ENCODE data around the gene HLA-DPB1. TPM values are rescaled to one million over a fixed set of nuclear protein-coding genes. Genes with fewer than 3 reads are reported as not detected.
A peak's percentile ranks its signal among the peaks of the same experiment; 100 is the strongest.

HLA-DPB1 gene
- total RNA-seq, 1 experiment from 2014 or later: not detected

- peaks cover 4% of the 10 kb centered on the region; the same call in 1 of the 2 replicates for H3K27me3 ChIP-seq
- no peaks in the 10 kb centered on the region for H3K4me1 ChIP-seq
- no peak overlapping the region for H3K4me3 ChIP-seq
- no peaks in the 10 kb centered on the region for H3K36me3 ChIP-seq
- no peak overlapping the region for H3K27ac ChIP-seq
- 0 out of 2 replicates have a peak, but pooled peaks cover 3% of the 10 kb centered on the region for H3K9me3 ChIP-seq (replicated peaks)
- no peak for DNase-seq
Observed at GRCh38 chr6:33123181-33123580, 47.4 kb downstream of the HLA-DPB1 start.

GRCh38 chr6:33123732-33124524 is 48.1 kb downstream of the HLA-DPB1 start:
- peak; percentile 56 to 84 for DNase-seq
- peaks cover 4% of the 10 kb centered on the region; the same call in 1 of the 2 replicates for H3K27me3 ChIP-seq

DNA sequence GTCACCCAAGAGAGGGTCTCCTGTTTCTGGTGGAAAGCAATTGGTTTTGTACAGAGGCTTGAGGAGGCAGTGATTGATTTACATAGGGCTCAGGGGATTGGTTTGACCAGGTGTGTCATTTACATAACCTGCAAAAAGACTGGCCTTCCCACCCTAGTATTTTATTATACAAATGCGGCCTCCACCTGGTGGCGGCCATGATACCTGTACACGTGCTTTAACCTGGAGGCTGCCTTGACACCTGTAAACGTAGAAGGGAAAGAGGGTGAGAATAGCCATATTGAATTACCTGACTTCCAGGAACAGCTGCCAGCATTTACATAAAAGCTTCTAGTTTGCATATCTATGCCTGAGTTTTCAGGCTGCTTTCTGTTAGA is 48.7 kb downstream of the HLA-DPB1 start:
- no peaks in the 10 kb centered on the region for H3K36me3 ChIP-seq
- DNase-seq: no peak
- 0 out of 2 replicates have a peak, but pooled peaks cover 3% of the 10 kb centered on the region for H3K9me3 ChIP-seq (replicated peaks)
- no peaks in the 10 kb centered on the region for H3K4me1 ChIP-seq
- no peak overlapping the region for H3K27ac ChIP-seq
- no peak overlapping the region for H3K4me3 ChIP-seq
- peaks cover 4% of the 10 kb centered on the region; the same call in 1 of the 2 replicates for H3K27me3 ChIP-seq

More at GRCh38 chr6:33123732-33124524, 48.1 kb downstream of the HLA-DPB1 start:
- Histone ChIP-seq H3K36me3 (no peaks in the 10 kb centered on the region), H3K4me3 (no peak overlapping the region), H3K9me3 (replicated peaks) (0 out of 2 replicates have a peak, but pooled peaks cover 3% of the 10 kb centered on the region), H3K4me1 (no peaks in the 10 kb centered on the region), H3K27ac (no peak overlapping the region)

- Histone ChIP-seq H3K36me3 (no peaks in the 10 kb centered on the region), H3K4me1 (no peaks in the 10 kb centered on the region), H3K4me3 (no peak overlapping the region), H3K9me3 (replicated peaks) (0 out of 2 replicates have a peak, but pooled peaks cover 3% of the 10 kb centered on the region), H3K27me3 (peaks cover 4% of the 10 kb centered on the region; the same call in 1 of the 2 replicates), H3K27ac (no peak overlapping the region)
- DNase-seq: no peak
Observed at GRCh38 chr6:33124947-33125346, 49.2 kb downstream of the HLA-DPB1 start.

- Histone ChIP-seq H3K4me1 (no peaks in the 10 kb centered on the region), H3K9me3 (replicated peaks) (0 out of 2 replicates have a peak, but pooled peaks cover 3% of the 10 kb centered on the region), H3K27me3 (no peaks in the 10 kb centered on the region; the same call in 1 of the 2 replicates), H3K27ac (no peak overlapping the region), H3K4me3 (no peak overlapping the region), H3K36me3 (no peaks in the 10 kb centered on the region)
- peak; percentile 64 to 78 for DNase-seq
Observed at GRCh38 chr6:33126101-33126714, 50.4 kb downstream of the HLA-DPB1 start.

GRCh38 chr6:33128318-33128717 is 52.5 kb downstream of the HLA-DPB1 start:
- Histone ChIP-seq H3K36me3 (no peaks in the 10 kb centered on the region), H3K27me3 (peaks cover 3% of the 10 kb centered on the region; the same call in 1 of the 2 replicates), H3K27ac (no peak overlapping the region), H3K4me1 (no peaks in the 10 kb centered on the region), H3K9me3 (replicated peaks) (0 out of 2 replicates have a peak, but pooled peaks cover 3% of the 10 kb centered on the region), H3K4me3 (no peak overlapping the region)
- no peak for DNase-seq

DNA sequence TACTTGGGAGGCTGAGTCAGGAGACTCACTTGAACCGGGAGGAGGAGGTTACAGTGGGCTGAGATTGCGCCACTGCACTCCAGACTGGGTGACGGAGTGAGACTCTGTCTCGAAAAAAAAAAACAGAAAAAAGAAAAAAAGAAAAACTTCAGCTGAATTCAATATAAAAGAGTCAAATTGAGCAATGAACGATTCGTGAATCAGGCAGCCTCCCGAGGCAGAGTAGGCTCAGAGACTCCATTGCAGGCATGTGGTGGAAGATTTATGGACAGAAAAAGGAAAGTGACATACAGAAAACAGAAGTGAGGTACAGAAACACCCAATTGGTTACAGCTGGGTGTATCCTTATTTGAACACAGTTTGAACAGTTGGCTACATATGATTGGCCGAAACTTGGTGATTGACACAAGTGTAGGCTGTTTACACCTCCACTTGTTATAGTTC is 56.3 kb downstream of the HLA-DPB1 start:
- Histone ChIP-seq H3K27me3 (peaks cover 8% of the 10 kb centered on the region), H3K36me3 (no peaks in the 10 kb centered on the region)

DNA sequence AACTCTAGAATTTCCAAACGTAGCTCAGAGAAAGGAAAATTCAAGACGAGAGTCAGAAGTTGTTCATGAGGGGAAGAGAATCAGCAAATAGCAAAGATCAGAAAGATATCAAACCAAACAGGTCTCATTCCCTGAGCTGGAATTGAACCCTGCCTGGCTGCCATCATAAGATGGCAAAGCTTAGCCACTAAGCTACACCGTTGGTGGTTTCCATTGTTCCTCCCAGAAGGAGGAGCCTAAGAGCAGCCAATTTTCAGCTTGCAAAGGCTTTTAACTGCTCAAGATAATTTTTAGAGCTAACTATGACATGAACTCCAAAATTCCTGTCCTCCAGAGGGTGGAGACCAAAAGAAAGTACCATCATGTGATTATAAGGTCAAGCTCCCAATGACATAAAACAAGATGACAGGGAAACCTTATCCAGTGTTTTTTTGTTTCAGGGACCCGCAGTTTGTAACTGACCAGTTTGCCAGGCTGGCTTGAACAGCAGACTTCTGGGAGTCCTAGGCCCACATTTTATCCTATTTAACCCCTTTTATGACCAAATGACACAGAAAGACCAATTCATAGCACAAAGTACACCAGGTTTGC is 60.6 kb downstream of the HLA-DPB1 start:
- no peak for DNase-seq
- Histone ChIP-seq H3K27me3 (peaks cover 27% of the 10 kb centered on the region), H3K27ac (no peak overlapping the region), H3K4me1 (no peaks in the 10 kb centered on the region), H3K4me3 (no peak overlapping the region), H3K9me3 (replicated peaks) (no peaks in the 10 kb centered on the region), H3K36me3 (no peaks in the 10 kb centered on the region)

More for the DNA sequence above, 56.3 kb downstream of the HLA-DPB1 start:
- Histone ChIP-seq H3K4me1 (no peaks in the 10 kb centered on the region), H3K9me3 (replicated peaks) (no peaks in the 10 kb centered on the region), H3K4me3 (no peak overlapping the region), H3K27ac (no peak overlapping the region)
- DNase-seq: no peak

Other genes starting within 250 kb of the HLA-DPB1 start
- 17.1 and 17.4 TPM in 2 replicates for gene TAP2, start 237.3 kb upstream of the HLA-DPB1 start, total RNA-seq (2014; rRNA removed; shearing (Covaris generic))
- 0.18 and 0.33 TPM in 2 replicates for gene PSMB8, start 231.9 kb upstream of the HLA-DPB1 start, total RNA-seq (2014; rRNA removed; shearing (Covaris generic))
- gene TAP1, start 222.3 kb upstream of the HLA-DPB1 start, total RNA-seq (2014; rRNA removed; shearing (Covaris generic)): 0.43 and 0.81 TPM in 2 replicates
- gene PSMB9, start 221.8 kb upstream of the HLA-DPB1 start, total RNA-seq (2014; rRNA removed; shearing (Covaris generic)): 0.18 TPM in 1 of 2 replicates, not detected in the other
- gene HLA-DMB, start 135.0 kb upstream of the HLA-DPB1 start, total RNA-seq (2014; rRNA removed; shearing (Covaris generic)): not detected in 2 replicates
- 0.14 and 0.51 TPM in 2 replicates for gene HLA-DMA, start 122.9 kb upstream of the HLA-DPB1 start, total RNA-seq (2014; rRNA removed; shearing (Covaris generic))
- 178 and 199 TPM in 2 replicates for gene BRD2, start 107.4 kb upstream of the HLA-DPB1 start, total RNA-seq (2014; rRNA removed; shearing (Covaris generic))
- gene HLA-DOA, start 66.4 kb upstream of the HLA-DPB1 start, total RNA-seq (2014; rRNA removed; shearing (Covaris generic)): 0.16 TPM in 1 of 2 replicates, not detected in the other
- gene HLA-DPA1, start 2.3 kb upstream of the HLA-DPB1 start, total RNA-seq (2014; rRNA removed; shearing (Covaris generic)): not detected in 2 replicates
- gene COL11A2, start 116.5 kb downstream of the HLA-DPB1 start, total RNA-seq (2014; rRNA removed; shearing (Covaris generic)): 3.8 and 4.0 TPM in 2 replicates
- gene RXRB, start 124.7 kb downstream of the HLA-DPB1 start, total RNA-seq (2014; rRNA removed; shearing (Covaris generic)): 24.4 and 25.9 TPM in 2 replicates
- gene SLC39A7, start 124.9 kb downstream of the HLA-DPB1 start, total RNA-seq (2014; rRNA removed; shearing (Covaris generic)): 71.8 and 75.1 TPM in 2 replicates
- 1.0 and 1.5 TPM in 2 replicates for gene HSD17B8, start 128.7 kb downstream of the HLA-DPB1 start, total RNA-seq (2014; rRNA removed; shearing (Covaris generic))
- 14.9 and 16.4 TPM in 2 replicates for gene RING1, start 132.5 kb downstream of the HLA-DPB1 start, total RNA-seq (2014; rRNA removed; shearing (Covaris generic))
- gene VPS52, start 195.9 kb downstream of the HLA-DPB1 start, total RNA-seq (2014; rRNA removed; shearing (Covaris generic)): 32.7 and 33.8 TPM in 2 replicates
- 5,924 and 6,385 TPM in 2 replicates for gene RPS18, start 196.1 kb downstream of the HLA-DPB1 start, total RNA-seq (2014; rRNA removed; shearing (Covaris generic))
- gene B3GALT4, start 201.1 kb downstream of the HLA-DPB1 start, total RNA-seq (2014; rRNA removed; shearing (Covaris generic)): 0.84 and 0.95 TPM in 2 replicates
- 54.6 and 61.5 TPM in 2 replicates for gene WDR46, start 213.2 kb downstream of the HLA-DPB1 start, total RNA-seq (2014; rRNA removed; shearing (Covaris generic))
- gene PFDN6, start 213.6 kb downstream of the HLA-DPB1 start, total RNA-seq (2014; rRNA removed; shearing (Covaris generic)): 102 and 104 TPM in 2 replicates
- 14.3 and 20.9 TPM in 2 replicates for gene RGL2, start 223.0 kb downstream of the HLA-DPB1 start, total RNA-seq (2014; rRNA removed; shearing (Covaris generic))
- gene TAPBP, start 238.1 kb downstream of the HLA-DPB1 start, total RNA-seq (2014; rRNA removed; shearing (Covaris generic)): 15.4 and 16.2 TPM in 2 replicates
- gene ZBTB22, start 241.8 kb downstream of the HLA-DPB1 start, total RNA-seq (2014; rRNA removed; shearing (Covaris generic)): 7.1 and 9.6 TPM in 2 replicates
- 52.9 and 55.2 TPM in 2 replicates for gene DAXX, start 247.0 kb downstream of the HLA-DPB1 start, total RNA-seq (2014; rRNA removed; shearing (Covaris generic))

Data from SJCRH30 (cell line).